Brain microvascular endothelial cell (primary cell): ENCODE results near the gene STK38L.

Experiments used
- DNase-seq: peaks from one replicate; pipeline ENCODE4 v3.0.0-alpha.2; 2020
- H3K27ac ChIP-seq: fragments of 250-450 bp; sonication (Bioruptor Pico); 2 replicates; pipeline ENCODE4 v1.5.1; 2020; ENCODE audit warnings: mild to moderate bottlenecking, moderate library complexity
- H3K27me3 ChIP-seq: fragments of 250-450 bp; sonication (Bioruptor Pico); replicated peaks from 2 replicates; pipeline ENCODE4 v1.5.1; 2020; ENCODE audit warnings: mild to moderate bottlenecking
- H3K36me3 ChIP-seq: fragments of 250-450 bp; sonication (Bioruptor Pico); replicated peaks from 2 replicates; pipeline ENCODE4 v1.5.1; 2020; ENCODE audit warnings: mild to moderate bottlenecking
- H3K4me3 ChIP-seq: 2 replicates; pipeline ENCODE4 v1.5.1; 2011; ENCODE audit warnings: low read depth, mild to moderate bottlenecking, control low read depth, low read length, moderate library complexity
- CTCF ChIP-seq: IDR thresholded peaks from 2 replicates; pipeline ENCODE4 v1.5.1; 2011; ENCODE audit warnings: low read depth, mild to moderate bottlenecking, moderate library complexity, low read length, control low read depth, inconsistent platforms; ENCODE audit errors: missing control alignments
- in situ Hi-C: cut with HindIII; loops from 2 replicates; pipeline ENCODE4 v1.10.0; 2017; ENCODE audit warnings: low sequenced_read_pairs, low pct_ligation_motif_present

Gene STK38L

GRCh38 chr12:27260746-27261145 is 16.7 kb downstream of the STK38L start:
- in situ Hi-C loops, result no loop called here
- no peak for DNase-seq
- no peak overlapping the region for H3K4me3 ChIP-seq
- TF ChIP-seq CTCF, result no peak
- no peaks in the 10 kb centered on the region for H3K27me3 ChIP-seq
- peak overlapping the region; percentile 27 for H3K27ac ChIP-seq
- no peaks in the 10 kb centered on the region for H3K36me3 ChIP-seq

- TF ChIP-seq CTCF, result no peak
- no peaks in the 10 kb centered on the region for H3K27me3 ChIP-seq
- H3K27ac ChIP-seq, result peak overlapping the region; percentile 12
- no peak for DNase-seq
- in situ Hi-C loops, result no loop called here
- H3K4me3 ChIP-seq, result no peak overlapping the region
- H3K36me3 ChIP-seq, result no peaks in the 10 kb centered on the region
Measured at GRCh38 chr12:27261866-27262265, 17.8 kb downstream of the STK38L start.

- TF ChIP-seq CTCF, result no peak
- DNase-seq, result no peak
- H3K36me3 ChIP-seq, result no peaks in the 10 kb centered on the region
- H3K27me3 ChIP-seq, result no peaks in the 10 kb centered on the region
- no peak overlapping the region for H3K27ac ChIP-seq
- no peak overlapping the region for H3K4me3 ChIP-seq
- in situ Hi-C loops, result no loop called here
Measured at GRCh38 chr12:27270148-27270547, 26.1 kb downstream of the STK38L start.

- H3K36me3 ChIP-seq, result no peaks in the 10 kb centered on the region
- TF ChIP-seq CTCF, result no peak
- no peak overlapping the region for H3K4me3 ChIP-seq
- H3K27ac ChIP-seq, result no peak overlapping the region
- DNase-seq, result no peak
- in situ Hi-C loops, result no loop called here
- H3K27me3 ChIP-seq, result no peaks in the 10 kb centered on the region
Measured at GRCh38 chr12:27271206-27271605, 27.1 kb downstream of the STK38L start.

GRCh38 chr12:27272373-27273028 is 28.4 kb downstream of the STK38L start:
- no peak for TF ChIP-seq CTCF
- no peak for DNase-seq
- Histone ChIP-seq H3K36me3 (no peaks in the 10 kb centered on the region), H3K4me3 (no peak overlapping the region), H3K27ac (no peak overlapping the region), H3K27me3 (no peaks in the 10 kb centered on the region)
- in situ Hi-C loops, result no loop called here

GRCh38 chr12:27273114-27273513 is 29.0 kb downstream of the STK38L start:
- no peaks in the 10 kb centered on the region for H3K36me3 ChIP-seq
- in situ Hi-C loops, result no loop called here
- TF ChIP-seq CTCF, result no peak
- no peak for DNase-seq
- no peaks in the 10 kb centered on the region for H3K27me3 ChIP-seq
- H3K4me3 ChIP-seq, result no peak overlapping the region
- no peak overlapping the region for H3K27ac ChIP-seq
